ENCODE results near the gene OR10A5.
"Not testable (repeated sequence)": the region's sequence is repeated elsewhere in the genome, so short reads cannot be mapped to it uniquely, and the experiment has no call there.

Gene OR10A5, protein sequence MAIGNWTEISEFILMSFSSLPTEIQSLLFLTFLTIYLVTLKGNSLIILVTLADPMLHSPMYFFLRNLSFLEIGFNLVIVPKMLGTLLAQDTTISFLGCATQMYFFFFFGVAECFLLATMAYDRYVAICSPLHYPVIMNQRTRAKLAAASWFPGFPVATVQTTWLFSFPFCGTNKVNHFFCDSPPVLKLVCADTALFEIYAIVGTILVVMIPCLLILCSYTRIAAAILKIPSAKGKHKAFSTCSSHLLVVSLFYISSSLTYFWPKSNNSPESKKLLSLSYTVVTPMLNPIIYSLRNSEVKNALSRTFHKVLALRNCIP

DNA sequence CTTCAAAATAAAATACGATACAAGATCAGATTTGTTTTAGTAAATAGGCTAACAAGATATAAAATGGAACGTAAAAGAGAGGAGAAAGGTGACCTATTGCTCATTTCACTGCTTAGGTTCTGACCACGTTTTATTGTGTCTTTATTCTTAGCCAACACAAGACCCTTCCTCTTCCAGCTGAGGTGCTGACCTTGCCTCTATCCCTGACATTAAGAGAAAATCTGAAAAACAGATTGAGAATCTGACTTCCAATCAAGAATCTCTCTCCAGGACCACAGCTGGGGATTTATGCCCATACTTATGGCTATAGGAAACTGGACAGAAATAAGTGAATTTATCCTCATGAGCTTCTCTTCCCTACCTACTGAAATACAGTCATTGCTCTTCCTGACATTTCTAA, at the start of gene OR10A5:
OR10A5 (plus strand) TSS at position 301 of the 400 bp plus-strand sequence; CDS start at position 301, 0 bp downstream.
- DNase-seq: no peak
- in situ Hi-C loops (cut with MboI; ENCODE audit: low pct_unique_long_range_greater_than_20kb, low sequenced_read_pairs): no loop called here

DNA sequence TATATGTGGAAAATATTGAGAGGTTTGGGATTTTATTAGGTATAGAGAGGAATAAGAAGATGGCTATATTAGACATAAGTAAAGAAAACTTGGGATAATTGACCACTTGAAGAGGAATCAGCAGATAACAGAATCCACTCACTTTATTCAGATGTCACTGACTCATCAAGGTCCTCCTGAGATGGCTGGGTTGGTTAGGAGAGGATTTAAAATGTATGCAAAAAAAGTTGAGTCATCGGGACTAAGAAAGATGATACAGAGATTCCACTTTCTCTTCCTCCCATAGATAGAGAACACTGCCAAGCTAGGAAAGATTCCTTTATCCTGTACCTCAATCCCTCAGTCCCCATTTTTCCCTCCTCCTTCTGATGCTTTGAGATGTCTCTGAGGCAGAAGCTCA, 46.1 kb upstream of the OR10A5 start, which contains the start of gene OR6A2:
OR6A2 (minus strand) TSS at position 288 of the 400 bp plus-strand sequence. CDS start 3,981 bp downstream, outside the sequence.
- in situ Hi-C loops (cut with MboI; ENCODE audit: low pct_unique_long_range_greater_than_20kb, low sequenced_read_pairs): no loop called here
- no peak for DNase-seq

DNA sequence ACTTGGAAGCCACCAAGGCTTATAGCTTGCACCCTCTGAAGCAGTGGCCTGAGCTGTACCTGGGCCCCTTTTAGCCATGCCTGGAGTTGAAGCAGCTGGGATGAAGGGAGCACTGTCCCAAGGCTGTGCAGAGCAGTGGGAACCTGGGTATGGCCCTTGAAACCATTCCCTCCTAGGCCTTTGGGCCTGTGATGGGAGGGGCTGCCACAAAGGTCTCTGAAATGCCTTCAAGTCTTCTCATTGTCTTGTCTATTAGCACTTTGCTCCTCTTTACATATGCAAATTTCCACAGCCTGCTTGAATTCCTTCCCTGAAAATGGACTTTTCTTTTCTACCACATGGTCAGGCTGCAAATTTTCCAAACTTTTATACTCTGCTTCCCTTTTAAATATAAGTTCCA, 44.4 kb upstream of the OR10A5 start:
- DNase-seq; in situ Hi-C loops (cut with MboI; ENCODE audit: low pct_unique_long_range_greater_than_20kb, low sequenced_read_pairs): not testable (repeated sequence)

DNA sequence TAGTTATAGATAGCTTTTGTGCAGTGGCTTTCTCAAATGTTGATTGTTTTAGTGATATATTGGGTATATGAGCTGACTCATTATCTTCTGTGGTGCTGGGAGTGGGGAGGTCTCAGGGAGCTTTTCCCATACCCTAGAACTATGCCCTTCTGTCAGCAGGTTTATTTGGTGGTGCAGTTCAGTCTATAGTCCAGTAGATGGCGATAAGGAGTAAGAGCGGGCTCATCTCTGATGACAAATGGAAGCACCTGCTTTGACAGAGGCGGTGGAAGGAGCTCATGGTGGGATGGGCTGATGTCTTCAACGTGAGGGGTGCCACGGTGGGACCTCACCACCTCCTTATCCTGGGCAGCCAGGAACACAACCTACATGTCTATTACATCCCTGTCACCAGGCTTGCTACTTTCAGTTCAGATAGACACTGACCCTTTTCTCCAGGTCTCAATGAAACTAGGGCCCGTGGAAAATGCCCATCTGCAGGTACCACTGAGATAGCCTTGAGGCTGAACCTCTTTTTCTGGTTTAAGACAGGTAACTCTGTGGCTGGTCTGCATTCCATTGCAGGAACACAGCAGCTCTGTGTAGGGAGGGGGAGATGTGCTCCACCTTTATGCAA, 33.0 kb upstream of the OR10A5 start:
- peak; percentile 50 for DNase-seq
- in situ Hi-C loops (cut with MboI; ENCODE audit: low pct_unique_long_range_greater_than_20kb, low sequenced_read_pairs): no loop called here

DNA sequence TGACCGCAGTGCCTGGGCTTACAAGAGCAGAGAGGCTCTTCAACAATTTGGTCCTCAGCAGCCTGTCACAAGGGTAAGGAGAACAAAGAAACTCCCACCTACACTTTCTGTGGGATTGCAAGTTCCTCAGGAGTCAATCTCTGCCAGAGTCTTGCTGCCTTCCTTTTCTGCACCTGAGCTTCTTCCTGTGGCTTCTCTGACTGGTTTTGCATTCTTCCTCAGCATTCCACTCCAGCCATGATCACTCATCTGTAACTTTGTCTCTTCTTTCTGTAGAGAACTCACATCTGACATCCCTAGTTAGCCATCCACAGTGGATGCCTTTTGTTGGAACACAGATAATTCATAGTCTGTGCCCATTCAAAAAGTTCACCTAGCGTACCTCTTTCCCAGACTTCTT, 31.8 kb upstream of the OR10A5 start:
- no peak for DNase-seq
- in situ Hi-C loops (cut with MboI; ENCODE audit: low pct_unique_long_range_greater_than_20kb, low sequenced_read_pairs): no loop called here

DNA sequence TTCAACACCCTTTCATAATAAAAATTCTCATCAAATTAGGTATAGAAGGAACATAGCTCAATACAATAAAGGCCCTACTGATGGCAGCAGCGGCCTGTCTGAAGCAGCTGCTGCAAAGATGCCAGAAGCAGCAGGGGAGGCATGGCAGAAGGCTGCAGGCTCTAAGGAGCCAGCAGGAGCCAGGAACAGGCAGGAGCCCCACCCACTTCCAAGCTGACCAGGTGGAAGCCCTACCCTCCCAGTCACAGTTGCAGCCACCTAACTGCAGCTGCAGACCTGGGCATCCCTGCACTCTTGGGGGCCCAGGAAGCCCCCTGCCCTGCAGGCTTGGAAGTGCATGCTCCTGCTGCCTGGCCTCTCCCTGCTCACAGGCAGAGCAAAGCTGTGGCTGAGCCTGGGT, 27.8 kb upstream of the OR10A5 start:
- in situ Hi-C loops (cut with MboI; ENCODE audit: low pct_unique_long_range_greater_than_20kb, low sequenced_read_pairs): no loop called here
- no peak for DNase-seq

DNA sequence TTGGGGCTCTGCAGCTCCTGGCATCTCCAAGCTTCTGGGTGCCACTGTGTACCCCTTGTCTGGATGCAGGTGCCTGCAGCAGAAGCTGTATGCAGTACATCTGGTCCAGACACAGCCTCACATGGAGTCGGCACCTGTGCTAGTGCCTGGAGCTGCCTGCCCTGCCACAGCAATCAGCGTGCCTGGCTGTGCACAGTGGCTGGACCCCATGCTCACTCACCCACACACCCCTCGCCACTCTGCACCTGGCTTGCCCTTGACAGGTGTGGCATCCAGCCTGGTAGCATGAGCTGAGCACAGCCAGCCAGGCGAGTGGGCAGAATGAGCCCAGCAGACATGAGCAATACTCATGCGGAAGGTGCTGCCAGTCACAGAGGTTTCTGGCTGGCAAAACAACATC, 26.5 kb upstream of the OR10A5 start:
- no peak for DNase-seq
- in situ Hi-C loops (cut with MboI; ENCODE audit: low pct_unique_long_range_greater_than_20kb, low sequenced_read_pairs): no loop called here

DNA sequence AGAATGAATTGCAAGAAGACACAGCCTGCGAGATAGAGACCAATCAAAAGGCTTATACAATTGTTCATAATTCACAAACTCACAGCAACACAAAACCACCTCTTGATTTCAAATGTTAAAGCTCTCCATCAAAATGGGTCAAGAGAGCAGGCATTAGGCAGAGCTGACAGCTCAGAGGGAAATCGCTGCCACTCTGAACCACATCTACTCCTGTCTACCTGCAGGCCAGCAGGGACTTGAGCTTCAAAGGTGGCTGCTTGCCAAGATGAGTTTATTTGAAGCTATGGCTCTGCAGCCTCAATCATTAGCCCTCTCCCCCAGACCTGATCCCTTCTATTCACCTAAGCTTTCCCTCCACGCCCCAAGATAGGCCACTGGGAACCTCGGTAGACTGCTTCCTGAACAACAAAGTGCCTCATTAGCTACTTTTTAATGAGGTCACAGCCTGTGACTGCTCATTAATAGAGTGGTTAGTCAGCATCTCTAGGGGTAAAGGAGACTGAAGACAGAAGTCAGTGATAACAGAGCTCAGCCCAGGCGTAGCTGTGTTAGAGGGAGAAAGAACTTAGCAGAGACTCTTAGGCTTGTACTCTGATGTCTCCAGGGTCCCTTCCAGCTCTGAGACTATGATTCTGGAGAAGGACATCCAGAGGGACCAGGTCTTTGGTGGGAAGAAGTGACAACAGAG, 21.2 kb upstream of the OR10A5 start:
- in situ Hi-C loops (cut with MboI; ENCODE audit: low pct_unique_long_range_greater_than_20kb, low sequenced_read_pairs): no loop called here
- DNase-seq: no peak

DNA sequence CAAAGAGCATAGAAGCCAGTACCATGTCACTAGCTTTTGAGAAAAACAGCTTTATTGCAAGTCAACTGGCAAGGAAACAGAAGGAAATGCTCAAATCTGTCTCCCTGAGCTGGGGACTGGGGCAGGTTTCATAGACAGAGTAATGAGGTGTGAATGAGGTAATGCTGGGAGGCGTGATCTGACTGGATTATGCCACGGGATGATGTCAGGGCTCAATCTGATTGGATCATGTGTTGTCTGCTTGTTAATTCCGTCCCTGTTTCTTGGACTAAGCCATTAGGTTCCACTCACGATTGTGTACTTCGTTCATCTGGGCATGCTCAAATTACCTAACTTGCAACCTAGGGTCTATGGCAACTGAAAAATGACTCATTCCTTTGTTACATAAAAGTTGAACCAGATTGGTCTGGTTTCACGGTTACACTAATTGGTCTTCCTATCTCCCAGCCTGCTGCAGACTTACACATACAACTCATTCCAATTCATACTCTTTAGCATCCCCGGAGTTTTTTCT, 20.2 kb upstream of the OR10A5 start:
- in situ Hi-C loops (cut with MboI; ENCODE audit: low pct_unique_long_range_greater_than_20kb, low sequenced_read_pairs): no loop called here
- no peak for DNase-seq

DNA sequence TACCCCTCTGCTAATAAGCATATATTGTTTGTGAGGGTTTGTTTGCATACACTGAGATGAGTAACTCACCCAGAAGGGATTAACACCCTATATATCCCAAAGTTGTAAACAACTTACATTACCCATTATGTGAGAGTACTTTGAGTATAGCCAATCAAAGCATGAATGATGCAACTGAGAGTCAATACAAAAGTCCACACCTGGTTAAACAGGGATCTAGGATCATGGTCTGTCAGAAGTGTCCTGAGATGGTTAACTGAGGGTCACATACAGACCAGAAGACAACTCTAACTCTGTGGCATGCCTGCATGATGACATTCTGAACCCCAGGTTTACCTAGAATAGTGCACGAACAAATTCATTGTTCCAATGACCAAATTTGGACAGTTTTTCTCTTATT, 17.4 kb upstream of the OR10A5 start:
- in situ Hi-C loops (cut with MboI; ENCODE audit: low pct_unique_long_range_greater_than_20kb, low sequenced_read_pairs): no loop called here
- no peak for DNase-seq

DNA sequence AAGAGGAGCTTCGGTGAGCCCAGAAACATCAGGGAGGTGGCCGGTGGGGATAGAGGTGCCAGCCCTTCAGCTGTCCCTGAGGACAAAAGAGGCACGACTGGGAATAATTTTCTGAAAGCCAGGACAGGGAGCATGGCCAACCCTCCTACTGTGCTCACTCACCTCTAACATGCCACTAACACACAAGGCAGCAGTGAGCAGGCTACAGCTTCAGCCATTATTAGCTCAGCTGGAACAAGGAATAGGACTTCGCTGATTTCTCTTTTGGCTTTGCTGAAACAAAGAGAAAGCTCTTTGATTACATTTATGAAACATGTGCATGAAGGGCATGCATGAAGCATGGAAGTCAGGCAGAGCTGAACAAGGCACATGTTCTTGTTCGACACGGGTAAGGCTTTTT, 12.1 kb upstream of the OR10A5 start:
- no peak for DNase-seq
- in situ Hi-C loops (cut with MboI; ENCODE audit: low pct_unique_long_range_greater_than_20kb, low sequenced_read_pairs): no loop called here

DNA sequence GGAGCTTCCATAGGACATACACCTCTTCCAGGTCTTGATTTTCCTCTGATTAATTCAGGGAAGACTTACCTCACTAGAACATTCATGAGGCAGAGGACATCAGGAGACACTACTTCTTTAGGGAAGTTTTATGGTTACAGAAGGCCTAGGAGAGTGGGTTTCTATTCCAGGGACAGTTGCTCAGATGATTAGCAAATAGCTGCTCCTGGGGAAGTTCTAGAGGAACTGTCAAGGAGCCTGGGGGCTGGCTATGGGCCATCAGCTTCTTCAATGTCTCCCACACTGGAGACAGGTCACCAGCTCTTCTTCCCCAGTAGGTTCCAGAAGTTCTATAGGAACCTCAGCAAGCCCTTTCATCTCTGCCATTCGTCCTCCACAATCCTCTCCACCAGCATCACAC, 11.5 kb upstream of the OR10A5 start:
- no peak for DNase-seq
- in situ Hi-C loops (cut with MboI; ENCODE audit: low pct_unique_long_range_greater_than_20kb, low sequenced_read_pairs): no loop called here

DNA sequence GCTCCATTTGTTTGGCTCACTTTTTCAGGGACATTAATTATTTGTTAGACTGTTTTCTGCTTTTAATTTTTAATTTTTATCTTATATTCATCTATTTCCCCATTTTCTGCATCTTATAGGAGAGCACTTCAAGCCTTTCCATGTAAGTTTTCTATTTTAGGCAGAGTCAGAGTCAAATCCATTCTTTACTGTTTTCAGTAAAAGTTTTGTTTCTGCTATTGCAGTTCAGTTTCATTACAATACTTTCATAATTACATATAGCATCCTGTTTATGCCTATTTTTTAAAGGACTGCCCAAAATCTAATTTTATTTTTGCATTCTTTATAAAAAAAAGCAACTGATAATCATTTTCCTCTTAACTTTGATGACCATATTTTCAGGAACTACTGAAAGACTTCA, 3.8 kb upstream of the OR10A5 start:
- in situ Hi-C loops (cut with MboI; ENCODE audit: low pct_unique_long_range_greater_than_20kb, low sequenced_read_pairs): no loop called here
- DNase-seq: no peak

DNA sequence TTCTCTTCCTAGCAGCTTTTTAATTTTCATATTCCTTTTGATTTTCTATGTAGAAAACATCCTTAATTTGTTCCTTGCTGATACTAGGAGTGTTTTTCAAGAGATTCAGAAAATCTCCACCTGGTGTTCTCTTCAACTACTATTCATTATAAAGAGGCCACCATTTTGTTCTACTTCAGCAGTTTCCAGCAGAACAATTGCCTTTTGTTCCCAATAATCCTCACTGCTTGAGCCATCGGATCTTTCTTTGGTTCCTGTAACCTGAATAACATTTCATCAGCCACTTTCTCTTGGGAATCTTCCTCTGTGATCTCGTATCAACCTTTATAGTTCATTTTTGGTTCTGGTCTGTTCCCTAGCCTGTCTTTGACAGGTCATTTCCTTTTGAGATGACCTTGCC, 1.8 kb upstream of the OR10A5 start:
- in situ Hi-C loops (cut with MboI; ENCODE audit: low pct_unique_long_range_greater_than_20kb, low sequenced_read_pairs): no loop called here
- DNase-seq: no peak

DNA sequence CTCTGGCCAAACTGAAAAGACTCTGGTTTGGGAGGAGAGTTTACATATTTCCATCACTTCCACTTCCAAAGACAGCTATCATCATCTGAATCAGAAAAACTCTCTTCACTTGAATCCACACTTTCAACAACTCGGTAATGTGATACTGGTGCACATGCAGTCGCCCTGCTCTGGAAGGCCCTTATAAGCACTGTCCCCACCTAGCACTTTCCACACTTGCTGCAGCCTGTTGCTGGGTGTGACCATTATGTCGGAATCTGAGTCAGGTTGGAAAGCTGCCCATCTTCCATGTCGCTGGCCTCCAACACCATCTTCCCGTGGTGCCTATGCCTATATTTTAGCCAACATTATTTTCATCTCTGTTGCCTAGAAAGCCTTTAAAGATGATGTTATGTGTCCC, 1.1 kb upstream of the OR10A5 start:
- in situ Hi-C loops (cut with MboI; ENCODE audit: low pct_unique_long_range_greater_than_20kb, low sequenced_read_pairs): no loop called here
- DNase-seq: no peak

DNA sequence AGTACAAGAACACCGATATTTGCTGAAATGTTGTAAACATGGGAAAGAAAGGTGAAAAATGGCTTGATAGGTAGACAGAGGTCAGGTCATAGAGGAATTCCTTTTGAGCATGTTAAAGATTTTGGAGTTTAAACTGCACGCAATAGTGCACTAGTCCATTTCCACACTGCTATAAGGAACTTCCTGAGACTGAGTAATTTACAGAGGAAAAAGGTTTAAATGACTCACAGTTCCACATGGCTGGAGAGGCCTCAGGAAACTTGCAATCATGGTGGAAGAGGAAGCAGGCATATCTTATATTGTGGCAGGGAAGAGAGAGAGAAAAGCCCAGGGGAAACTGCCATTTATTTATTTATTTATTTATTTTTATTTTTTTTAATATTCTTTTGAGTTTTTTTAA, 5.0 kb downstream of the OR10A5 start:
- DNase-seq: no peak
- in situ Hi-C loops (cut with MboI; ENCODE audit: low pct_unique_long_range_greater_than_20kb, low sequenced_read_pairs): no loop called here

DNA sequence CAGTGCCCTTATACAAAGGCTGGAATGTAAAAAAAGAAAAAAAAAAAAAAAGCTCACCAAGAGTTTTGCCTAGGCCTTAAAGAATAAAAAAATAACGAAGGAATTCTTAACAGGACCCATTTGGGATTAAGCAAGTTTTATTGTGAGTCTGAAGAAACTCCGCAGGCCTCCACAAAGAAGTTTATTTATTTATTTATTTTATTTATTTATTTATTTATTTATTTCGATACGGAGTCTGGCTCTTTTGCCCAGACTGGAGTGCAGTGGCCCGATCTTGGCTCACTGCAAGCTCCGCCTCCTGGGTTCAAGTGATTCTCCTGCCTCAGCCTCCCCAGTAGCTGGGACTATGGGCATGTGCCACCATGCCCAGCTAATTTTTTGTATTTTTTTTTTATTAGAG, 9.3 kb downstream of the OR10A5 start:
- DNase-seq; in situ Hi-C loops (cut with MboI; ENCODE audit: low pct_unique_long_range_greater_than_20kb, low sequenced_read_pairs): not testable (repeated sequence)

DNA sequence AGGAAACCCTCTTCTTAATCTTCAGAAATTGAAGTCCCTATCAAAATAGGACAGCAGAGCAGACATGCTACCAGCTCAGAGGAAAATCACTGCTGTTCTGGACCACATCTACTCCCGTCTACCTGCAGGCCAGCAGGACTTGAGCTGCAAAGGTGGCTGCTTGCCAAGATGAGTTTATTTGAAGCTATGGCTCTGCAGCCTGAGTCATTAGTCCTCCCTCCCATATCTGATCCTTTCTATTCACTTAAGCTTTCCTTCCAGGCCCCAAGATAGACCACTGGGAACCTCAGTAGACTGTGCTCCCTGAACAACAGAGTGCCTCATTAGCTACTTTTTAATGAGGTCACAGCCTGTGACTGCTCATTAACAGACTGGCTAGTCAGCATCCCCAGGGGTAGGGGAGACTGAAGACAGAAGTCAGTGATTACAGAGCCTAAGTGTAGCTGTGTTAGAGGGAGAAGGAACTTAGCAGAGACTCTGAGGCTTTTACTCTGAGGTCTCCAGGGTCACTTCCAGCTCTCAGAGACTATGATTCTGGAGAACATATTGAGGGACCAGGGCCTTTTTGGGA, 10.6 kb downstream of the OR10A5 start:
- in situ Hi-C loops (cut with MboI; ENCODE audit: low pct_unique_long_range_greater_than_20kb, low sequenced_read_pairs): no loop called here
- no peak for DNase-seq

DNA sequence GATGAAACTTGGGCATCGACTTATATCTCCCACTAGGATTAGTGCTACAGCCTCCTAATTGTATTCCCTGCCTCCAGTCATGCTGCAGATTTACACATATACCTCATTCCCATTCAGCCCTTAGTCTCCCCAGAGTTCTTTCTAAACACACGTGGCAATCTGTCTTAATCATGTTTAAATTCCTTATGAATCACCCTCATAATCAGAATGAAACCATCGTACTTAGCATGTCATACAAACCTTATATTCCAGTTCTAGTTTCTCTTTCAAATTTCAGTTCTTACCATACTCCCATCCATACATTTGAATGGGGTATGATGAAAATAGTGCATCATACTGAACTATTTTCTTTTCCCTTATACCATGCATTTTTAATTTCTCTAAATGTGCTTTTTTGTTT, 11.4 kb downstream of the OR10A5 start:
- DNase-seq: no peak
- in situ Hi-C loops (cut with MboI; ENCODE audit: low pct_unique_long_range_greater_than_20kb, low sequenced_read_pairs): no loop called here

DNA sequence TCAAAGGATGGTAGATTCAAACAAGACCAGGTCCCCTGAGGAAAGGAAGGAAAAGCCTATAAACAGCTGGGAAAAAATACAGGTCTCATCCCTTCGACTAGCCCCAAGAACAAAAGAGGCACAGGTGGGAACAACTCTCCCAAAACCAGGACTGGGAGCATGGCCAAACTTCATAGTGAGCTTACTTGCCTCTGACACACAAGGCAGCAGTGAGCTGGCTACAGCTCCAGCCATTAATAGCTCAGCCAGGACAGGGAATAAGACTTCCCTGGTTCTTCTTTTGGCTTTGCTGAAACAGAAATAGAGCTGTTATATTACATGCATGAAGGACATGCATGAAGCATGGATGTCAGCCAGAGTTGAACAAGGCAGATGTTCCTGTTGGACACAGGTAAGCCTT, 17.5 kb downstream of the OR10A5 start, which contains the start of gene OR10A2:
OR10A2 (plus strand) TSS at position 97 of the 400 bp plus-strand sequence. CDS start 6,698 bp downstream, outside the sequence.
- no peak for DNase-seq
- in situ Hi-C loops (cut with MboI; ENCODE audit: low pct_unique_long_range_greater_than_20kb, low sequenced_read_pairs): no loop called here

Measured in KBM-7 (cell line).